GM21786 (cell line): Measurements from ENCODE around the gene AASDH.
"Not testable (repeated sequence)": the region's sequence is repeated elsewhere in the genome, so short reads cannot be mapped to it uniquely, and the experiment has no call there.

ENCODE experiments used
- ATAC-seq: cut with Tn5 transposase; IDR thresholded peaks from one replicate; pipeline ENCODE4 v1.9.1; 2021; ENCODE audit not compliant: unreplicated experiment

Gene AASDH

GRCh38 chr4:56391270-56391669, 4.0 kb upstream of the AASDH start:
- no peak for ATAC-seq

GRCh38 chr4:56389558-56389957, 2.3 kb upstream of the AASDH start:
- ATAC-seq, result no peak

DNA sequence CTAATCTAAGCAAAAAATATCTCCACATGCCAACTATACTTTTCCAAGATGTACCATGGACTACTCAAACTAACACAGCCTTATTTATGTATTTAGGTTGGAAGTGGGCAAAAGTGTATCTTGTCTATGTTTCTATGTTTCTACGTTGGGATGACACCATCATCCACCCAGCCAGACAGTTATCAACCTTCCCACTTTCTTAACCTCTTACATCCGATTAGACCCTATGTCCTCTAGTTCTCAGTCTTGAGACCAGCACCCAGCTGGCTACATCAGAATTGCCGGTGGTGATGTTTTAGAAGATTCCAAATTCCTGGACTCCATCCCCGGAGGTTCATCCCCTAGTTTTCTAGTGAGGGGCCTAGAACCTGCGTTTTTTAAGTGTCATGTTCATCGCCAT, 1.0 kb upstream of the AASDH start:
- no peak for ATAC-seq

- ATAC-seq, result no peak
Measured at GRCh38 chr4:56386091-56386490, 1.2 kb downstream of the AASDH start.

DNA sequence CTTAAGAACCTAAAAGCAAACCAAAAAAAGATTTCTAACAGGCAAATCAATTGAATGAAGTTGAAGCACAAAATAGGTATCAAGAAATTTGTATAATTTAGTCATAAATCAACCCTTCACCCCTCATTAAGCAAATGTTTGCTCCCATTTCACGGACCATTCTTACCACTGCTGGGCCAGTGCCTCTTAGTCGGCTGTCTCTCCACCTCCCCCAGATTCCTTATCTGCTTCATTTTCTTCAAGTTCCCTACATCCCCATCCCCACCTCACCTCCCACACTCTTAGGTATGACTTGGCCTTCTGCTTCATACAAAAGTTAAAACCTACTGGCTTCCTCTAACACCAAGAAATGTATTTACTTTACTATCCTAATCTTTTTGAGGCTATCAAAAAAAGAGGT, 11.8 kb downstream of the AASDH start:
- ATAC-seq, result no peak

DNA sequence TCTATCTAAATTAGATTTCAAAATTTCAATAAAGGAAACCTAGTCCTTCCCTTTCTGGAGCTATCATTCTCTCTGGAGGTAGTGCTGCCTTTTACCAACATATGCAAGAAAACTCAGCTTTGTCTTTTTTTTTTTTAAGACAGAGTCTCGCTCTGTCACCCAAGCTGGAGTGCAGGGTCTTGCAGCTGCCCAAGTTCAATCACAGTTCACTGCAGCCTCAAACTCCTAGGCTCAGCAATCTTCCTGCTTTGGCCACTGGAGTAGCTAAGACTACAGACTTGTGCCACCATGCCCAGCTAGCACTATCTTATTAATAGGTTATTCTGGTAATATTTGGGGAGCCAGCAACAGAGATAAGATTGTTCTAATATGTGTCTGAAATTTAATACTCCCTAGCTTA, 12.3 kb downstream of the AASDH start:
- no peak for ATAC-seq

DNA sequence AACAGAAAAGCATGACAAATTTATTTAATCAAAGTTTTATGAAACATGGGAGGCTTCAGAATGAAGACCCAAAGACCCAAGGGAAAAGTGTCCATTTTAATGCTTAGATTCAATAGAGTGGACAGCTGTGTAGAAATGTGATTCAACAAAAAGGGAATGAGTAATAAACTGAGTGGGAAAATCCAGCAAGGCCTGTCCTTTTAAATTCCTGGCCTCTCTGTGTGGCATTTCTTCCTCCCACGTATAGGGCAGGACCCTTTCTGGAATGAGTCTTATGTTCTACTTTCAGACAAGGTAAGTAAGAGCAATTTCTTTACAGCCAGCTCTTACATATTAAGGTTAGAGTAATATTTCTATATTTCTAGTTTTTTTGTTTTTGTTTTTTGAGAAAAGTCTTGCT, 14.5 kb downstream of the AASDH start:
- no peak for ATAC-seq

GRCh38 chr4:56371426-56372220, 15.7 kb downstream of the AASDH start:
- ATAC-seq, result no peak

DNA sequence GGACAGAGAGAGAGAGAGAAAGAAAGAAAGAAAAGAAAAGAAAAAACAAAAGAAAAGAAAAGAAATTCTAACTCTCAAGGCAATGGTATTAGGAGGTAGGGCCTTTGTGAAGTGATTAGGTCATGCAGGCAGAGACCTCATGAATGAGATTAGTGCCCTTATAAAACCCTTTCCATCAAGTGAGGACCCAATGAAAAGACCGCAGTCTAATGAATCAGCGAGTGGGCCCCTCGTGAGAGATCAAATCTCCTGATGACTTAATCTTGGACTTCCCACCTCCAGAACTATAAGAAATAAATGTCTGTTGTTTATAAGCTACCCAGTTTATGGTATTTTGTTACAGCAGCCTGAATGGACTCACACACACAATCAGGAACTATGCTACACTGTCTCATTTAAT, 16.9 kb downstream of the AASDH start:
- ATAC-seq, result no peak

DNA sequence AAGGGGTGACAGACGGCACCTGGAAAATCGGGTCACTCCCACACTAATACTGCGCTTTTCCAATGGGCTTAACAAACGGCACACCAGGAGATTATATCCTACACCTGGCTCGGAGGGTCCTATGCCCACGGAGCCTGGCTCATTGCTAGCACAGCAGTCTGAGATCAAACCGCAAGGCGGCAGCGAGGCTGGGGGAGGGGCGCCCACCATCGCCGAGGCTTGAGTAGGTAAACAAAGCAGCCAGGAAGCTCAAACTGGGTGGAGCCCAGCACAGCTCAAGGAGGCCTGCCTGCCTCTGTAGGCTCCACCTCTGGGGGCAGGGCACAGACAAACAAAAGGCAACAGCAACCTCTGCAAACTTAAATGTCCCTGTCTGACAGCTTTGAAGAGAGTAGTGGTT, 24.3 kb downstream of the AASDH start:
- not testable (repeated sequence) for ATAC-seq

GRCh38 chr4:56360071-56360470, 27.2 kb downstream of the AASDH start:
- no peak for ATAC-seq

- ATAC-seq, result no peak
Measured at GRCh38 chr4:56356650-56357049, 30.6 kb downstream of the AASDH start.

- no peak for ATAC-seq
Measured at GRCh38 chr4:56348576-56348975, 38.7 kb downstream of the AASDH start.

DNA sequence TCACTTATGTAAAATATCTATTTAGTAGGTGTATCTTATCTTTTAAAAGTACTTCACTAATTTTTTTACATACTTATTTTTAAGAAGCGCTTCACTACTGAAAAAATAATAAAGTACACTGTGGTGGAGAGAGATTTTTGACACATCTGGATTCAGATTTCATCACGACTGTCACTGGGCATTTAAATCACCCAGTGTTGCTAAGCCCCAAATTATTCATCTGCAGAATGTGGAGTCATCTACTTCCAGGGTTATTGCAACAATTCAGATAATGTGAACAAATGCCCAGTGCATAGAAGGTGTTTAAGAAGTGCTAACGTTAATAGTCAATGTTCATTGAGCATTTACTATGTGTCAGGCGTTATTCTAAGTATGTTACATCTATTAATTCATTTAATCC, 41.8 kb downstream of the AASDH start:
- no peak for ATAC-seq

GRCh38 chr4:56342746-56343145, 44.5 kb downstream of the AASDH start:
- no peak for ATAC-seq

DNA sequence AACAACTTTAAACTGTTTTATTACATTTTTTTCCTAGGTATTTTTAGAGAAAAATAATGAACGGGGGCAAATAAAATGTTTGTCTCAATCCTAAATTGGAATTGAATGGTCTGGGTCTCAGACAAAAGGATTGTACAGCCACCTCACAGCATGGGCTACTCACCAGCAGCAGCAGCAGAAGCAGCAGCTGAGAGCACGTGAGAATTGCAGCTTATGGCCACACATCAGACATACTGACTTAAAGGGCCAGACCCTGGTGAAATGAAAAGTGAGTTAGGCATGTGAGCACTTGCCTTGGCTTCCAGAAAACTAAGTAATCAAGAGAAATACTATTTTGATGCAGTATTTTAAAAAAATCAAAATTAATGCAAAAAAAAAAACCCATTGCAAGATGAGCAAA, 56.6 kb downstream of the AASDH start:
- ATAC-seq, result no peak

GRCh38 chr4:56326363-56326762, 60.9 kb downstream of the AASDH start:
- ATAC-seq, result no peak

GRCh38 chr4:56324011-56324610, 63.2 kb downstream of the AASDH start:
- ATAC-seq, result no peak

DNA sequence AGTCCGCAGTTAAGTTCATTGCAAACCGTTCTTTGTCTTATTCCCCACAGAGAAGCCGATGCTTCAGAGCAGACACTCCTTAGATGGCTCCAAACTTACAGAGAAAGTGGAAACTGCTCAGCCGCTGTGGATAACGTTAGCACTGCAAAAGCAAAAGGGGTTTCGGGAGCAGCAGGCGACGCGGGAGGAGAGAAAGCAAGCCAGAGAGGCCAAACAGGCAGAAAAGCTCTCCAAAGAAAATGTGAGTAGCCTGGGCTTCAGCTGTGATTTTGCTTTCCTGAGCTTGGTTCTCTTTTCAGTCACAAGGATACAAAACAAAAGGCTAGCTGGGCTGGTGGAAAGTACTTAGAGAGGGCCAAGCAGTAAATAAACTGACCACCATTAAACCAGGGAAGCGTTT, 64.0 kb downstream of the AASDH start:
- ATAC-seq, result no peak

GRCh38 chr4:56321251-56321650, 66.0 kb downstream of the AASDH start:
- no peak for ATAC-seq

GRCh38 chr4:56320293-56320692, 67.0 kb downstream of the AASDH start:
- ATAC-seq, result no peak

GRCh38 chr4:56318555-56318954, 68.7 kb downstream of the AASDH start:
- no peak for ATAC-seq

GRCh38 chr4:56317749-56318148, 69.5 kb downstream of the AASDH start:
- ATAC-seq, result no peak
